ENCODE measurements around the gene TP53TG5.

Gene TP53TG5

GRCh38 chr20:45347936-45348778 is 30.0 kb downstream of the TP53TG5 start, which contains the start of gene SDC4:
SDC4 (minus strand) TSS chr20:45348424; CDS start chr20:45348384, 40 bp downstream.
- peaks cover 0 to 15% (median 0%) of the 10 kb centered on the region in 11 experiments; a peak in 6 of 22 replicates for H4K20me1 ChIP-seq
- peak within 1 kb of the TSS; percentile 54 to 72 (median 62) for H3K4me3 ChIP-seq
- H3K4me2 ChIP-seq = peak within 1 kb of the TSS; percentile 88 to 97 (median 96)
- H3K27ac ChIP-seq = peak within 1 kb of the TSS in 10 of 11 experiments; percentile 20 to 65 (median 54); a peak in 18 of 22 replicates
- no peak for TF ChIP-seq Cebpa-rat (IDR thresholded peaks at IDR 0.05)
- peak within 1 kb of the TSS; percentile 51 to 76 (median 71); a peak in 21 of 22 replicates for H3K9ac ChIP-seq
- no peaks in the 10 kb centered on the region for H3K36me3 ChIP-seq
- H3K27me3 ChIP-seq = peaks cover 0 to 24% (median 17%) of the 10 kb centered on the region in 11 experiments; a peak in 16 of 22 replicates
- H3K4me1 ChIP-seq = peaks cover 47 to 54% (median 50%) of the 10 kb centered on the region in 10 experiments
- no peaks in the 10 kb centered on the region for H3K9me3 ChIP-seq (replicated peaks in 1 of 11)

GRCh38 chr20:45347297-45347935 is 30.7 kb downstream of the TP53TG5 start:
- Histone ChIP-seq H3K27ac (peak overlapping the region in 10 of 11 experiments; percentile 20 to 65 (median 54); a peak in 18 of 22 replicates), H3K4me2 (peak overlapping the region; percentile 88 to 97 (median 96)), H3K4me3 (peak overlapping the region; percentile 54 to 72 (median 62)), H3K36me3 (no peaks in the 10 kb centered on the region), H3K9ac (peak overlapping the region; percentile 51 to 76 (median 71); a peak in 21 of 22 replicates), H4K20me1 (peaks cover 0 to 15% (median 0%) of the 10 kb centered on the region in 11 experiments; a peak in 6 of 22 replicates), H3K4me1 (peaks cover 49 to 58% (median 51%) of the 10 kb centered on the region in 10 experiments), H3K27me3 (peaks cover 0 to 24% (median 17%) of the 10 kb centered on the region in 11 experiments; a peak in 16 of 22 replicates), H3K9me3 (replicated peaks in 1 of 11) (no peaks in the 10 kb centered on the region)
- TF ChIP-seq Cebpa-rat (IDR thresholded peaks at IDR 0.05) = no peak

- Histone ChIP-seq H3K4me2 (peak overlapping the region; percentile 88 to 97 (median 96)), H3K27ac (peak overlapping the region in 1 of 11 experiments; percentile 50; a peak in 1 of 22 replicates), H3K9ac (peak overlapping the region in 9 of 11 experiments; percentile 61 to 76 (median 72); a peak in 13 of 22 replicates), H3K4me1 (peaks cover 49 to 63% (median 52%) of the 10 kb centered on the region in 10 experiments), H3K27me3 (peaks cover 0 to 24% (median 17%) of the 10 kb centered on the region in 11 experiments; a peak in 16 of 22 replicates), H3K9me3 (replicated peaks in 1 of 11) (no peaks in the 10 kb centered on the region), H4K20me1 (peaks cover 0 to 15% (median 0%) of the 10 kb centered on the region in 11 experiments; a peak in 6 of 22 replicates), H3K4me3 (peak overlapping the region in 7 of 10 experiments; percentile 60 to 72 (median 62); a peak in 8 of 20 replicates), H3K36me3 (no peaks in the 10 kb centered on the region)
- no peak for TF ChIP-seq Cebpa-rat (IDR thresholded peaks at IDR 0.05)
Measured at GRCh38 chr20:45346851-45347250, 31.3 kb downstream of the TP53TG5 start.

- no peaks in the 10 kb centered on the region for H3K9me3 ChIP-seq (replicated peaks in 1 of 11)
- H3K36me3 ChIP-seq = no peaks in the 10 kb centered on the region
- no peak for TF ChIP-seq Cebpa-rat (IDR thresholded peaks at IDR 0.05)
Measured at GRCh38 chr20:45346291-45346718, 31.8 kb downstream of the TP53TG5 start.

GRCh38 chr20:45345104-45345936 is 32.8 kb downstream of the TP53TG5 start:
- Histone ChIP-seq H3K9me3 (replicated peaks in 1 of 11) (no peaks in the 10 kb centered on the region), H4K20me1 (peaks cover 0 to 15% (median 0%) of the 10 kb centered on the region in 11 experiments; a peak in 7 of 22 replicates), H3K27me3 (peaks cover 0 to 24% (median 17%) of the 10 kb centered on the region in 11 experiments; a peak in 16 of 22 replicates), H3K4me3 (no peak overlapping the region), H3K4me1 (peaks cover 49 to 64% (median 53%) of the 10 kb centered on the region in 10 experiments), H3K36me3 (no peaks in the 10 kb centered on the region), H3K4me2 (peak overlapping the region; percentile 88 to 97 (median 96)), H3K9ac (peak overlapping the region in 2 of 11 experiments; percentile 27 to 32; a peak in 5 of 22 replicates), H3K27ac (peak overlapping the region in 4 of 11 experiments; percentile 31 to 58 (median 44); a peak in 8 of 22 replicates)
- no peak for TF ChIP-seq Cebpa-rat (IDR thresholded peaks at IDR 0.05)

More at GRCh38 chr20:45346291-45346718, 31.8 kb downstream of the TP53TG5 start:
- peaks cover 49 to 64% (median 53%) of the 10 kb centered on the region in 10 experiments for H3K4me1 ChIP-seq
- H4K20me1 ChIP-seq = peaks cover 0 to 15% (median 0%) of the 10 kb centered on the region in 11 experiments; a peak in 6 of 22 replicates
- H3K4me3 ChIP-seq = peak overlapping the region in 2 of 10 experiments; percentile 4 to 62; a peak in 1 of 20 replicates
- H3K4me2 ChIP-seq = peak overlapping the region; percentile 88 to 97 (median 96)
- peaks cover 0 to 24% (median 17%) of the 10 kb centered on the region in 11 experiments; a peak in 16 of 22 replicates for H3K27me3 ChIP-seq
- H3K9ac ChIP-seq = peak overlapping the region in 3 of 11 experiments; percentile 4 to 70 (median 32); a peak in 4 of 22 replicates
- H3K27ac ChIP-seq = peak overlapping the region in 2 of 11 experiments; percentile 31 to 58; a peak in 3 of 22 replicates

GRCh38 chr20:45344168-45344860 is 33.8 kb downstream of the TP53TG5 start:
- Histone ChIP-seq H3K4me3 (peak overlapping the region in 1 of 10 experiments; percentile 32; a peak in 4 of 20 replicates), H3K36me3 (no peaks in the 10 kb centered on the region), H3K9me3 (replicated peaks in 1 of 11) (no peaks in the 10 kb centered on the region), H3K4me1 (peaks cover 49 to 64% (median 53%) of the 10 kb centered on the region in 10 experiments), H3K27me3 (peaks cover 0 to 24% (median 17%) of the 10 kb centered on the region in 11 experiments; a peak in 16 of 22 replicates), H4K20me1 (peaks cover 0 to 21% (median 0%) of the 10 kb centered on the region in 11 experiments; a peak in 7 of 22 replicates), H3K27ac (peak overlapping the region in 9 of 11 experiments; percentile 11 to 63 (median 48); a peak in 13 of 22 replicates), H3K4me2 (peak overlapping the region; percentile 88 to 97 (median 96)), H3K9ac (peak overlapping the region in 2 of 11 experiments; percentile 5 to 36; a peak in 2 of 22 replicates)
- TF ChIP-seq Cebpa-rat (IDR thresholded peaks at IDR 0.05) = no peak
